Measurements from ENCODE around the gene LHFPL3. TPM values are rescaled to one million over a fixed set of nuclear protein-coding genes. Genes with fewer than 3 reads are reported as not detected.

LHFPL3 gene
- total RNA-seq, 4 donors from 2014 or later = not detected

GRCh38 chr7:104661575-104661974 is 333.2 kb downstream of the LHFPL3 start:
- no peak for TF ChIP-seq CTCF (IDR thresholded peaks at IDR 0.05; ENCODE audit: low read depth)

- TF ChIP-seq CTCF (IDR thresholded peaks at IDR 0.05; ENCODE audit: low read depth) = no peak
Measured at GRCh38 chr7:104664648-104665047, 336.2 kb downstream of the LHFPL3 start.

GRCh38 chr7:104677587-104677986 is 349.2 kb downstream of the LHFPL3 start:
- TF ChIP-seq CTCF (IDR thresholded peaks at IDR 0.05; ENCODE audit: low read depth) = no peak

GRCh38 chr7:104679085-104679484 is 350.7 kb downstream of the LHFPL3 start:
- TF ChIP-seq CTCF (IDR thresholded peaks at IDR 0.05; ENCODE audit: low read depth) = no peak

- no peak for TF ChIP-seq CTCF (IDR thresholded peaks at IDR 0.05; ENCODE audit: low read depth)
Measured at GRCh38 chr7:104686286-104686685, 357.9 kb downstream of the LHFPL3 start.

- no peak for TF ChIP-seq CTCF (IDR thresholded peaks at IDR 0.05; ENCODE audit: low read depth)
Measured at GRCh38 chr7:104694710-104695109, 366.3 kb downstream of the LHFPL3 start.

GRCh38 chr7:104695563-104695962 is 367.2 kb downstream of the LHFPL3 start:
- TF ChIP-seq CTCF (IDR thresholded peaks at IDR 0.05; ENCODE audit: low read depth) = no peak

All from subcutaneous adipose tissue (tissue), 4 donors.